NOMO-1 (cell line): ENCODE results near the gene MBLAC2.

Experiments
- DNase-seq, 2 experiments: peaks; one replicate each; lab custom pipeline; 2025; ENCODE audit not compliant: unreplicated experiment in 2 of 2; lab: John Stamatoyannopoulos, UW

MBLAC2 gene

GRCh38 chr5:90472783-90473395, 1.7 kb downstream of the MBLAC2 start:
- DNase-seq, result no peak

- no peak for DNase-seq
Measured at GRCh38 chr5:90461288-90461687, 13.3 kb downstream of the MBLAC2 start.

- no peak for DNase-seq
Measured at GRCh38 chr5:90446961-90447360, 27.6 kb downstream of the MBLAC2 start.

GRCh38 chr5:90440644-90441043, 33.9 kb downstream of the MBLAC2 start:
- no peak for DNase-seq

- no peak for DNase-seq
Measured at GRCh38 chr5:90438100-90438499, 36.5 kb downstream of the MBLAC2 start.

- no peak for DNase-seq
Measured at GRCh38 chr5:90437663-90438062, 36.9 kb downstream of the MBLAC2 start.

GRCh38 chr5:90434116-90434714, 40.4 kb downstream of the MBLAC2 start:
- peak in 1 of 2 experiments; percentile 8 for DNase-seq

- DNase-seq, result no peak
Measured at GRCh38 chr5:90424245-90424644, 50.3 kb downstream of the MBLAC2 start.

GRCh38 chr5:90421136-90421535, 53.4 kb downstream of the MBLAC2 start:
- no peak for DNase-seq

GRCh38 chr5:90418214-90418613, 56.4 kb downstream of the MBLAC2 start:
- DNase-seq, result no peak

- DNase-seq, result peak in 1 of 2 experiments; percentile 39
Measured at GRCh38 chr5:90410178-90410762, 64.3 kb downstream of the MBLAC2 start.

GRCh38 chr5:90409318-90410177, 65.0 kb downstream of the MBLAC2 start, which contains the start of gene CETN3:
TSS of gene CETN3 (minus strand) at chr5:90409756. CDS start at chr5:90409661, 95 bp downstream.
- DNase-seq, result peak; percentile 99 to 100

GRCh38 chr5:90408571-90409317, 65.8 kb downstream of the MBLAC2 start:
- DNase-seq, result peak in 1 of 2 experiments; percentile 39
